Renal pelvis (tissue), 4 donors: ENCODE measurements around the gene ABCA13. TPM values are rescaled to one million over a fixed set of nuclear protein-coding genes. Genes with fewer than 3 reads are reported as not detected.

Source experiments
- DNase-seq: peaks from one replicate; pipeline ENCODE4 v3.0.0-alpha.2; 2013
- polyA plus RNA-seq, 3 donors: library from polyadenylated mRNA; unstranded; fragments of 120-200 nt; gene quantifications; one replicate each; pipeline ENCODE4 v1.2.1, GENCODE V29; 2013; ENCODE audit not compliant: insufficient read length in 3 of 3

ABCA13 gene
- polyA plus RNA-seq, 3 donors, result 0.70 to 1.8 (median 0.88) TPM

DNA sequence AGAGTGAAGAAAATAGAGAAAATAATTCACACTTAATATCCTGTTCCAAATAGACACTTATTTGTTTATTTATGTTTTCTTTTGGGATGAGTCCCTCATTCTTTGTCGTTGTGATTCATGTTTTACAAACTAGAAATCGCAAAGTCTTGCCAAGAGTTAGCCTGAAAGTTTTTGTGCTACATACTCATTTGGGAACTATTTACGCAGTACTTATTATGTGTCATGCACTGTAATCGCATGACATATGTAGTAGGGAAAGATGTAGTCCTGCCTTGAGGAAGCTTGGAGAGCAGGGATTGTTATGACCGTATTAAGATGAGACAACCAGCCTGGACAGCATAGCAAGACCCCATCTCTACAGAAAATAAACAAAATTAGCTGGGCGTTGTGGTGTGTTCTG, 189.3 kb downstream of the ABCA13 start:
- no peak for DNase-seq

DNA sequence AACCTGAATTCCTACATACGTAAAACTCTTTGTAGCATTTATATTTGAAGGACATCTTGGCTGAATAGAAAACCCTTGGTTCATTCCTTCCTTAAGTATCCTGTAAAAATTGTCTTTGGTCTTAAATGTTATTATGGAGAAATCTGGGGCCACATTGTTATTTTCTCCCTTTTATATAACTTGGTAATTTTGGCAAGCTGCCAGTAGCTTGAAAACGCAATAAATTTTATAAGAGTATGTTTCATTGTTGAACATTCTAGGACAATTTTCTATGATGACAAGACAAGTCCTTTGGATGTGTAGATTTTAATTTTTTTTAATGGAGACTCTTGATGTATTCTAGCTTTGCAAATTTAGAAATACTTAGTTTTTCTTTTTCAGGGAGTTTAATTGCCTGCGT, 191.9 kb downstream of the ABCA13 start:
- no peak for DNase-seq

DNA sequence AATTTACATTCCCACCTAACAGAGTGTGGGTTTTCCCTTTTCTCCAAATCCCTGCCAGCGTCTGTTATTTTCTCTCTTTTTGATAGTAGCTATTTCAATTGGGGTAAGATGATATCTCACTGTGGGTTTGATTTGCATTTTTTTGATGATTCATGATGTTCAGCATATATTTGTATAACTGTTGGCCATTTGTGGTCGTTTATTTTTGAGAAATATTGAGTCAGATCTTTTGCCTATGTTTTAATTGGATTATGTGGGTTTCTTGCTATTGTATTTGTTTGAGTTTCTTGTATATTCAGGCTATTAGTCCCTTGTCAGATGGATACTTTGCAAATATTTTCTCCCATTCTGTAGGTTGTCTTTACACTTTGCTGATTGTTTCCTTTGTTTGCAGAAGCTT, 193.8 kb downstream of the ABCA13 start:
- DNase-seq, result no peak

DNA sequence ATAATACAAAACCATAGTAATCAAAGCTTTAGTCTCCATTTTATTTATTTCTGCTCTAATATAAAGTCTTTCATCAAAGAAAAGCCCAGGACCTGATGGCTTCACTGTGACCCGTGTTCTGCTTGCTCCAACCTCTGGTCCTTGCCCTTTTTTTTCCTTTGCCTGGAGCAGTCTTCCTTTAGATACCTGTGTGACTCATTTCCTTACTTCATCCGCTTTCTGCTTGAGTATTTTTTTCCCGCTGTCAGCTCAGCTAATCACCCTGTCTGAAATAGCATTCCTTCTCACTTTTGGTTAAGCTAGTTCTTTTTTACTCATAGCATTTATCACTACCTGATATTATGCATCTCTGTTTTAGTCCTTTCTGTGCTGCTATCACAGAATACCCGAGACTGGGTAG, 194.8 kb downstream of the ABCA13 start:
- no peak for DNase-seq

DNA sequence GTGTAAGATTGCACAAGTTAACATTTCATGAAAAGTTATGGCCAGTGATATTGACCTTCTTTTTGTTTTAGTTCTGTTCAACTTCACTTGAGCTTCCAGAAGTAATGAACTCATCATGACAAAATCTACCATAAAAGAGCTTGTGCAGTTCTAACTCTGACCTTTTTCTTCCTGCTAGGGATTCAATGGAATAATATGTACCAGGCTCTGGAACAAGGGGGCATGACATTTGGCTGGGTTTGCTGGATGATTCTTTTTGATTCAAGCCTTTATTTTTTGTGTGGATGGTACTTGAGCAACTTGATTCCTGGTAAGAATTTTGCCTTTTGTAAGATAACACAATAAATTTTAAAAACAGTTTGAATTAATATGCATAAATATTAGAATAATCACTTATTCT, 205.0 kb downstream of the ABCA13 start:
- DNase-seq, result no peak

DNA sequence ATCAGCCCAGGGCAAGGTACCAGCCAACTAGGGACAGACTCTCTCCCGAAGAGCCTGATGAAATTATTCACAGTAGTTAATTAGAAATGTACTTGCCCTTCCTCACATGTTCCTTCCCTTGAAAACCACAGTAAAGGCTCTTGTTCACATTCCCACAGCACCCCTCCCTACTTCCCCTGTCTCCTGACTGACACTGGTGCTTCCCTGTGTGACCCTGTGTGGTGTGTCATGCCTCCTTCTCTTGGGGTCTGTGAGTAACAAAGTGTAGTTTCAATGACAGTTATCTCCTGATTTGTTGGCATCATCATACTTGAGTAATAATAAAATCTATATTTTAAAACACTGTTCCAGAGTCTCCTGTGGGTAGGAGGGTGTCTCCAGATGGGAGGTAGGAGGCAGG, 209.7 kb downstream of the ABCA13 start:
- no peak for DNase-seq

DNA sequence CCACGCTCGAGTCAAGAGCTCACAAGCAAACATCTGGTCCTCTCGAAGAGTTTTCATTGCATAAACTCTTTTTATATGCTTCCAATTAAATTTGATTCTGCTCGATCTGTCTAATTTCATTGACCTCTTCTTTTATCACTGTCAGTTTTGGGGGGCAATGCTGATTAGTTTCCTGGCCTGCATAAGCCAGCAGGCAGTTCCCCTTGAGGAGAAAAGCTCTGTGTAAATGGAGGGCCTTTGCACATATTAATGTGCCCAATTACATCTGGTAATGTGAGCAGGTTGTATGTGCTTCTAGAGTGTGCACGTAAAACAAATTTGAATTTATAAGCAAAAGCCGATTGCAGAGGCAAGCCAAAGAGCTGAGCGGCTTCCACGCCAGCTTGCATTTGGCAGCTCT, 210.3 kb downstream of the ABCA13 start:
- no peak for DNase-seq

DNA sequence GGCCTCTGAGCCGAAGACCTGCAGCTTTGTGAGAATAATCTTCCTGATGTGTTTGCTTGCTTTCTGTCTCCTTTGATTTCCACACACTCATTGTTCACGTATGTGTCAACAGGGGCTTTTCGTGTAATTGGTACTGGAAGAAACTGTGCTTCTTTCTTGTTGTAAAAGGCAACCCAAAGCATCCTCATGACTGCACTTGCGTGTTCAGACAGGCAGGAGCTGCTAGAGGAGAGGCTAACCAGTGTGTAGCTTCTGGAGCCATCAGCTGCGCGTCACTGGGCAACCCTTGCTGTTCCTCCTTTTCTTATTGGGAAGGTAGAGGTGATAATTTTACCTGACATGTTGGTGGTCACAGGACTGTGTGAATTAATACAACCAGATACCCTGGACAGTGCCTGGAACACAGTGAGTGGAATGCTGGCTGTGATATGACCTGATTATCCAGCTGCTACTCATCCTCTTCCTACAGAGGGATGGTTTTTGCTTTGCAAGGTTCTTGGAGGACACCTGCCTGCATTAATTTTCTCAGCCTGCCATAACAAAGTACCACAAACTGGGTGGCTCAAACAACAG, 213.0 kb downstream of the ABCA13 start:
- no peak for DNase-seq

DNA sequence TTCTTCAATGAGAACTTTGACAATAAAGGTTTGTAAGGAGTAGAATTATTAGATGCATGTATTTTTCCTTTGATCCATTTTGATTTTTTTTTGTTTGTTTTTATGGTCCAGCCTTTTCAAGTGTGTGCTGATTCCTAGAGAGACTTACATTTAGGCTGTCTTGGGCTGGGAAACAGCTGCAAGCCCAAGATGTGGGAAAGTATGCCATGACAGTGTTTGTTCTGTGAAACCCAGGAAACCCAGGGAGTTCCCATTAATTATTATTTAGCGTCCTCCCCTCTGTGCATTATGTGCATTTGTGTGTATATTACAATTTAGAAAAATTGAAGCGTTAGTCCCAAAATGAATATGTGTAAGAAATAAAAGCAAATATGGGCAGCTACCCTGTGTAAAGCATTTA, 216.7 kb downstream of the ABCA13 start:
- no peak for DNase-seq

DNA sequence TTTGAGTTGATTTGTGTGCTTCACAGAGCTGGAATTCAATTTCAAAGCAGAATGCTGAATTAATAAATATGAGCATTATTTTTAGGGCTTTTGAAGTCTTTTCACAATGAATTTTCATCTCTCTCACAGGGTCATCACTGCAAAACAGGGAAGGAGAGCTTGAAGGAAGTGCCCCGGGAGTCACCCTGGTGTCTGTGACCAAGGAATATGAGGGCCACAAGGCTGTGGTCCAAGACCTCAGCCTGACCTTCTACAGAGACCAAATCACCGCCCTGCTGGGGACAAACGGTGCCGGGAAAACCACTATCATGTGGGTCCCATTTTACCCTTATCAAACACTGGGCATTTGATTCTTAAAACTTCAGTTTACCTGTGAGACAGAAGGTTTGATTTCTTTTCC, 217.7 kb downstream of the ABCA13 start:
- no peak for DNase-seq

DNA sequence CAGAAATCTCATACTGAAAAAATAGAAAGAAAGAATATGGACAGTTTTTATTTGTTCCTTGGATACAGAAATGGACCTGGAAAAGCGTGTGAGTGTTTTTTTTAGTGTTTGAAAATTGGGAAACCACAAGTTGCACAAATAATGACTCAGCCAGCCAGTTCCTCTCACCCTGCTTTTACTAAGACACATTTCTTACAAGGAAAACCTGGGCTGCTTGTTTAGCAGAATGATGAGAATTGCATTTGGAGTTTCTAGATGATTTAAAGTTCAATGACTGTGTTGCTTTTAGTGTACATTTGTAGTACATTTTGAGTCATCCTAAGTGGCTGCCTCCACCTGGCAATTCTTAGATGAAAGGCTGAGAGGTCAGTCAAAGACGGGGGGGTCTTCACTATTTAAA, 218.7 kb downstream of the ABCA13 start:
- no peak for DNase-seq

DNA sequence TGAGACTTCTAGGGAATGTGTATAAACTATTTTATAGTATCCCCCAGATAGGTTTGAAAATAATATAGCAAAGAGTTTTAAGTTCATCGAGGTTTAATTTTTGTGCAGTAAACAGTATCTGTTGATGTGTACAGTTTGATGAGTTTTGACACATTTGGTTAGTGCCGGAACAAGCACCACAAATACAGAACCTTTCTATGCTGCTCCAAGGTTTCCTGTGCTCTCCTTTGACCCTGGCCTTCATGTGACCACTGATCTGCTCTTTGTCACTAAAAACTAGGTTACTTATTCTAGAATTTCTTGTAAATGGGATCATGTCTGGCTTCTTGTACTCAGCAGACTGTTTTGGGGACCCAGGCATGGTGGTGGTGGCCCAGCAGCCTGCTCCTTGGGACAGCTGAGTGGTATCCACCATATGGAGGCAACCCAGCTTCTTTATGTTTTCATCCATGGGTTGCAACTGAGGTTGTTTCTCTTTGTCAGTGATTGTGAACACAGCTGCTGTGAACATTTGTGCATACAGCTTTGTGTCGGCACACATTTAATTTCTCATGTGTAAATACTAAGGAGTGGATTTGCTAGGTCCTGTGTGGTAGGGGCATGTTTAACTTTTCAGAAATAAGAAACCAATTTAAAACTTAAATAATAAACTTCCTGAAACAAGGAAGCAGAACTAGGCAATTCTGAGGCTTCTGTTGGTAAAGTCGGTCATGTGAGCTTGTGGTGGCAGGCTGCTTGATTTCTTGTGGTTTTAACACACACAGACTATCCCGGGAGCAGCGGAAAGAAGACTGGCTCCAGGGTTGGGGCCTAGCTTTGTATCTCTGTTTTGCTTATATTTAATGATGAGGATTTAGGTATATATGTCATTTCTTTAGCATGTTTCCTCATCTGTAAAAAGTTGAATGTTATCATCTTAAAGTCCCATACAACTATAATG, 219.4 kb downstream of the ABCA13 start:
- DNase-seq, result no peak

DNA sequence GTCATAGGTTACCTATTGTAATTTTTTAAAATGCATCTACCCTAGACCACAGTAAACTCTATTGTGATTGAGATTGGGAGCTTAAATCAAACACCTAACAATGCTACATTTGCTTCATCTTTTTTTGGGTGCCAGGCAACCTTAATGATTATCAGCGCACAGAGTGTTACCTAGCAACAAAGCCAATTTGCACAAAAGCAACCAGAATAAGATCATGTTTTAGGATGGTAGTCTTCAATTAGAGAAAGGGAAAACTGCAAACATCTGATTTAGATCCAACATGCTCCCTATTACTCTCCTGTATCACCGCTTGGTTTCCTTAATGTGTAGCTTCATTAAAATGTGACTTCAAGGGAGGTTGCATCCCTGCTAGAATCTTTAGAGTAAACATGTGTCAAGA, 226.9 kb downstream of the ABCA13 start:
- no peak for DNase-seq

DNA sequence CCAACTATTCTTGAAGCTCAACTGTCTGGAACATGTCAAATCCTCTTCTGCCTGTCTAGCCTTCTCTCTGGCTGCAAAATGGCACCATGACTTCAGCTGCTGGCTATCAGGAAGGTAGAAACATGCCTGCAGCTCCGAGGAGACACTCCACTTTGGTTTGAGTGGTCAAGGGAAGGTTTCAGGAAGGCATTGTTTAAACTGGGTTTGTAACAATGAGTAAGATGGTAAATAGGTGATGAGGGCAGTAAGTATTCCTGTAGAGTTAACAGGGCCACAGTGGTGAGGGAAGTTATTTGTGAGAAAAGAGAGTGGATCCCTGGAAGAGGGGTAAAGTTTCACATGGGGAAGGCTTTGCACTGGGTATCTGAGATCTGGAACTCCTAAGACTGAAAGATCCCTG, 231.5 kb downstream of the ABCA13 start:
- no peak for DNase-seq

DNA sequence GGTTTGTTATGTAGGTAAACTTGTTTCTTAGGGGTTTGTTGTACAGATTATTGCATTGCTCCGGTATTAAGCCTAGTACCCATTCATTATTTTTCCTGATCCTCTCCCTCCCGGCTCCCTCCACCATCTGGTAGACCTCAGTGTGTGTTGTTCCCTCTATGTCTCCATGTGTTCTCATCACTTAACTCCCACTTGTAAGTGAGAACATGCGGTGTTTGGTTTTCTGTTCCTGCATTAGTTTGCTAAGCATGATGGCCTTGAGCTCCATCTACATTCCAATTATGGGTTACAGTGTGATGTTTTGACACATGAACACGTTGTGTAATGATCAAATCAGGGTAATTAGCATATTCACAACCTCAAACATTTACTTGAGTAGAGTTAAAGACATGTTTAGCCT, 237.5 kb downstream of the ABCA13 start:
- DNase-seq, result no peak

DNA sequence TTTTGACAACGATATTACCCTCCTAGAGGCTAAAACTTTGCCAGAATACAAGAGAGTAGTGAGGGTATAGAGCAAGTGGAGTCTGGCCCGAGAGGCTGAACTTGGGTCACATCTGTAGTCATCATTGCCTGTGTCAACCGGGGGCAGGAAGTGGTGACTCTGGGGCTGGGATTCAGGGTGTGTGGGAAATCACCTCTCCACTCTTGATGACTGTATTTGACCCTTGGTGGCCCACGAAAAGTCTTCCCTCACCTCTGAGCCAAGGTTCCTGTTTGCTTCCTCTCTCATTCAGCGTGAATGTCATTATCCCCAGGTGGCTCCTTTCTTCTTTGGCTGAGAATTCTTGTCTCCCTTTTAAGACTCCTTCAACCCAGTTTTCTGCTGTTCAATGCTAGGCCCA, 240.4 kb downstream of the ABCA13 start:
- DNase-seq, result no peak

DNA sequence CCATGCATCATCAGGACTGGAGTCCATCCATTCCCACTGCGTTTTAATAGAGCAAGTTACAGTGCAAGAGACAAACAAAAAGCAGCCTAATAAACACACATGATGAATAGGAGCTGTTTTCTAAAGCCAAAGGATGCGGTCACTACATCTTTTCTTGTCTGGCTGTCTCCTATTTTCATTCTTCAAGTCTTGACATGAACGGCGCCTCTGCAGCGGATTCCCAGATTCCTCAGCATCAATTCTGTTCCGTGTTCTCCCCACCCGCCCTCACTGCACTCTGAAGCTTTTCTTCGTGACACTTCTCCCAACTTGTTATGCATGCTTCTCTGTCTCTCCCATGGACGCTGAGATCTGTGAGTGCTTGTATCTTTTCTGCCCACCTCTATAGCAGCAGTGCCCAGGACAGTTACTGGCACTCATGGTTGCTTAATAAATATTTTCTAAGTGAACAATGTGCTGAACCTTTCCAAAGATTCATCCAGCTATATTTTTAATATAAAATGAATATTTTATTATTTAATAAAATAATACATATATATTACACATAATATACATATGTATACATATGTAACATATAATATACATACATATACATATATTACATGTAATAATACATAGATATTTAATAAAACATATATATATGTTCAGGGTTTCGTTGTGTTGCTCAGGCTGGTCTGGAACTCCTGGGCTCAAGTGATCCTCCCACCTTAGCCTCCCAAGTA, 242.9 kb downstream of the ABCA13 start:
- DNase-seq, result no peak

DNA sequence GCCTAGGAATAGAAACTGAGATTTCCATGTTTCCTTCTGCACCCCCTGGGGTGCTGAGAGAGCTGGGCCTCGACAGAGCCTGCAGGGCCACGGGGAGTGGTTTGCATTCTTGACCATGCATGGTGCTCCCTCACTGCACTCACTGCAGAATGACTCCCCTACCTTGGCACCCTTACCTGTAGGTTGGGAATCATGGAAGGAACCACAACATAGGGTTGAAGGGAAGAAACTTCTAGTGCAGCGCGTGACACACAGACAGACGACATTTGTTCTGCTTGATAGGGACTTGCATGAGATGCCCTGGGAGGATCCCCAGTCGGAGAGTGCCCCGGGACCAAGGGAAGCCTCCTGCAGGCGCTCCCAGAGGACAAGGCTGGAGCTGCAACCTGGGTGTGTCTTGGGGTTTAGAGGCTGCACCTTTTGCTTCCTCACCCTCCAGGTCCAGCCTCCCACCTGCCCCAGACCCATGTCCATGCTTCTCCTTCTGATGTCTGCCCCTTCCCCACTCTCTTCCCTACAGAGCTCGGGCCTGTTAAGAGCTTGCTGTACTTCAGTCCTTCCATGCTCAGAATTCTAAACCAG, 245.2 kb downstream of the ABCA13 start:
- DNase-seq, result no peak

DNA sequence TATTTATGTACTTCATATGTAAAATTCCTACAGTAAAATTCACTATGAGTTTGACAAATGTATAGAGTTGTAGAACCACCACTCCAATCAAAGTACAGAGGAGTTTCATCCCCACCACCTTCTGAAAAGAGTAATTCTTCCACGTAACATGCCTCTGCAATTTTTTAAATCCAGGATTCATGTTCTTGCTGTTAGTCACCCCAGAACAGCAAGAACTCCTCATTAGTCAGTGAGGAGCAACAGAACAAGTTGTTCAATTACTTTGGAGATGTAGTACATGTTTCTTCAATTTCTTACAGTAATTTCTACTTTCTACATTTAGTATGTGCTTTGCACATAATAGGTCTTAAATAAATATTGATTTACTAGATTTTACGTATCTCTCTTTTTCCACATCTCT, 248.1 kb downstream of the ABCA13 start:
- DNase-seq, result no peak

DNA sequence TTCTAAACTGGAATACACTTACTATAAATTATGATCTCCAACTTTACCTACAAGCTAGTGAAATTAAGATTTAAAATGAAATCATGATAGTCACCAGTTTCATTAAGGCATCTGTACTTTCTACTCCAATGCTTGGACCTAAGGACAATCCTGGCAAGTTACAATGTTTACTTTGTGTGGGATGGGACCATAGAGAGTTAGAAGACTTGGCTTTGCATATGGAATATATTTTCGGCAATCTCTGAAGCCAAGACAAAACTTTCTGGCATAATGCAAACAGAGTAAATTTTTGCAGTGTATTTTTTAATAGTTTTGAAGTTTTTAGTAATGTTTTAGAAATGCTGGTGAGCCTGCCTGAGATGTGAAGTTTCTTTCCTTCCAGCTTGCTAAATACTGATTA, 248.9 kb downstream of the ABCA13 start:
- no peak for DNase-seq

DNA sequence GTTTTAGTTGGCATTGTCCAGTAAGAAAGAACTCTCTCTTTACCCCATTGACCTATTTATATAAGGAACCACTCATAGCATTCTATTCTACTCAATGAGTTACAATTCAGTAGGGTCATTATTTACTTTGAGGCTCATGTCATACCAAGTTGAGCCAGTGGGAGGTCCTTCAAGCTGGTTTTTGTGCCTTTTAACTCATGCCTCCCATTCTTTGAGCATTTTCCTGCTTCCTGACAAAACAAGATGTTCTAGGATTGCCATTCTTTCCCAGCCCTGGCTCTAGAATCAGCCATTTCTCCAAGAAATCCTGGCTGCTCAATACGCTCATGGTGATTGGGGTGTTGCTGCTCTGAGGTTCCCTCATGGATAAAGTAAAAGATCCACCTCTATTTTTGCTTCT, 250.1 kb downstream of the ABCA13 start:
- no peak for DNase-seq

DNA sequence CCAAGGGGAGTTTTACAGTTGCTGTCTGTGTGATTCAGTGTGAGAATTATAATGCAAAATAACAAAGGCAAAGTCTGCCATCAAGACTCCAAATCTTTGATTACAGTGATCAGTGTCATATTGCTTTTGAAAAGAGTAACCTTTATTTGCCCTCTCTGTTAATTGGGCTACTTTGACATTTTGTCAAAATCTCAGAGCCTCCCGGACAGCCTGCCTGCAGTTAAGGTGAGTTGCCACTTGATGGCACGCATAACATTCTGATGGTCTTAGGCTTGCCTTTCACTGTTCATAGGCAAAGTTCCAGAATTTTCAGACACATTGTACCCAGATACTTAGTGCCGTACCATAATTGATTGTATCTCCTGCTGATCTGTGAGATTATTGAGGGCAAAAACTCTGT, 253.5 kb downstream of the ABCA13 start:
- DNase-seq, result no peak
